HFFc6 (cell line): ENCODE results near the gene INSYN2B. TPM values are rescaled to one million over a fixed set of nuclear protein-coding genes. Genes with fewer than 3 reads are reported as not detected.

Experiments
- DNase-seq: peaks from one replicate; pipeline ENCODE4 v3.0.0-alpha.2; 2018
- H3K27ac Mint-ChIP-seq: 2 replicates; pipeline ENCODE4 v1.8.0; 2020; ENCODE audit warnings: mild to moderate bottlenecking, mixed read lengths
- H3K27me3 Mint-ChIP-seq: 2 replicates; pipeline ENCODE4 v1.8.0; 2021; ENCODE audit warnings: mild to moderate bottlenecking, moderate library complexity, mixed read lengths; ENCODE audit not compliant: insufficient read depth
- H3K36me3 Mint-ChIP-seq: 2 replicates; pipeline ENCODE4 v1.8.0; 2021; ENCODE audit warnings: low read depth, mixed read lengths
- H3K4me1 Mint-ChIP-seq: 2 replicates; pipeline ENCODE4 v1.8.0; 2020; ENCODE audit warnings: low read depth, mixed read lengths
- H3K4me3 Mint-ChIP-seq: 2 replicates; pipeline ENCODE4 v1.8.0; 2020; ENCODE audit warnings: mild to moderate bottlenecking, moderate library complexity, mixed read lengths
- H3K9me3 Mint-ChIP-seq: 2 replicates; pipeline ENCODE4 v1.8.0; 2020; ENCODE audit warnings: mild to moderate bottlenecking, mixed read lengths
- long read RNA-seq: library from polyadenylated mRNA; unstranded; transcript quantifications from one replicate; pipeline ENCODE4 v2.0.0, GENCODE V29; 2019
- total RNA-seq, 6 experiments: library from RNA; stranded (reverse); fragmentation: NEBNext Ultra II Directional; extraction: Animal tissue kit (Norgen Biotek cat#: 25700); gene quantifications; 2 replicates in 1 of 6; 3 replicates in 5 of 6; pipeline ENCODE4 v1.2.3, GENCODE V29; 2021
- TF ChIP-seq, protein P1 (sequence below): fragments of 200-600 bp; sonication (generic); IDR thresholded peaks from 2 replicates; pipeline ENCODE4 v1.5.0; 2021; ENCODE audit warnings: antibody characterized with exemption, mild to moderate bottlenecking

The INSYN2B gene
- total RNA-seq = 10 to 100 TPM; 13.7 to 17.4 (median 16.0) TPM
- long read RNA-seq, partial matches to known transcripts = 2 of 3 reads
- long read RNA-seq, other reads (novel, unspliced or antisense) = 1 of 3 reads

- Mint-ChIP-seq H3K4me1 (peaks cover 69% of the 10 kb centered on the region), H3K27ac (peak within 1 kb of the TSS; percentile 96), H3K9me3 (no peaks in the 10 kb centered on the region), H3K4me3 (peak within 1 kb of the TSS; percentile 95), H3K36me3 (peaks cover 22% of the 10 kb centered on the region), H3K27me3 (no peaks in the 10 kb centered on the region)
- peak; percentile 87 for DNase-seq
- TF ChIP-seq, protein P1, sequence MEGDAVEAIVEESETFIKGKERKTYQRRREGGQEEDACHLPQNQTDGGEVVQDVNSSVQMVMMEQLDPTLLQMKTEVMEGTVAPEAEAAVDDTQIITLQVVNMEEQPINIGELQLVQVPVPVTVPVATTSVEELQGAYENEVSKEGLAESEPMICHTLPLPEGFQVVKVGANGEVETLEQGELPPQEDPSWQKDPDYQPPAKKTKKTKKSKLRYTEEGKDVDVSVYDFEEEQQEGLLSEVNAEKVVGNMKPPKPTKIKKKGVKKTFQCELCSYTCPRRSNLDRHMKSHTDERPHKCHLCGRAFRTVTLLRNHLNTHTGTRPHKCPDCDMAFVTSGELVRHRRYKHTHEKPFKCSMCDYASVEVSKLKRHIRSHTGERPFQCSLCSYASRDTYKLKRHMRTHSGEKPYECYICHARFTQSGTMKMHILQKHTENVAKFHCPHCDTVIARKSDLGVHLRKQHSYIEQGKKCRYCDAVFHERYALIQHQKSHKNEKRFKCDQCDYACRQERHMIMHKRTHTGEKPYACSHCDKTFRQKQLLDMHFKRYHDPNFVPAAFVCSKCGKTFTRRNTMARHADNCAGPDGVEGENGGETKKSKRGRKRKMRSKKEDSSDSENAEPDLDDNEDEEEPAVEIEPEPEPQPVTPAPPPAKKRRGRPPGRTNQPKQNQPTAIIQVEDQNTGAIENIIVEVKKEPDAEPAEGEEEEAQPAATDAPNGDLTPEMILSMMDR = peak; percentile 89
These were observed at the start of gene INSYN2B for GRCh38 chr5:169980418-169981053. INSYN2B (minus strand) TSS chr5:169980495; CDS start chr5:169883898, 96,597 bp downstream.

GRCh38 chr5:170028124-170028523, 47.8 kb upstream of the INSYN2B start:
- H3K36me3 Mint-ChIP-seq = no peaks in the 10 kb centered on the region
- no peaks in the 10 kb centered on the region for H3K9me3 Mint-ChIP-seq
- DNase-seq = no peak
- H3K27me3 Mint-ChIP-seq = peaks cover 4% of the 10 kb centered on the region
- H3K4me1 Mint-ChIP-seq = no peaks in the 10 kb centered on the region; the same call in 1 of the 2 replicates
- H3K4me3 Mint-ChIP-seq = no peak overlapping the region; the same call in 1 of the 2 replicates
- TF ChIP-seq, protein P1 = no peak
- H3K27ac Mint-ChIP-seq = no peak overlapping the region

DNA sequence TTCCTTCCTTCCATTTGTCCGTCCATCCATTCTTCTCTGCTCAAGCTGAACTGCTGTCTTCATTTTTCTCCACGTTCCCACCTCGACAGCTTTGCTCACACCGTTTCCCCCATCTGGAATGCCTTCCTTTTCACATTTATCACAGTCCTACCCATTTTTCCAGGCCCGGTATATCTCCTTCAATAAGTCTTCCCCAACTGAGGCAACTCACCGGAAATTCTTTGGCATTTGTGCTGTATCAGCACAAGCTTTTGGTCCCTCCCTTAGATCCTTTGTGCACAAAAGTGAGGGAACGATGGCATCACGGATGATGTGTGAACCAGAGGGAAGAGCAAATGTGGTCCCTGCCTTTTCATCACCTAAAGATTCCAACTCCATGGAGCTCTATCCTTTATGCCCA, 45.6 kb upstream of the INSYN2B start:
- H3K9me3 Mint-ChIP-seq = no peaks in the 10 kb centered on the region
- H3K4me1 Mint-ChIP-seq = no peaks in the 10 kb centered on the region; the same call in 1 of the 2 replicates
- TF ChIP-seq, protein P1 = no peak
- no peak for DNase-seq
- H3K36me3 Mint-ChIP-seq = no peaks in the 10 kb centered on the region
- no peak overlapping the region for H3K27ac Mint-ChIP-seq
- H3K27me3 Mint-ChIP-seq = peaks cover 6% of the 10 kb centered on the region
- H3K4me3 Mint-ChIP-seq = no peak overlapping the region

GRCh38 chr5:170021506-170021905, 41.2 kb upstream of the INSYN2B start:
- Mint-ChIP-seq H3K4me3 (no peak overlapping the region), H3K27me3 (peaks cover 13% of the 10 kb centered on the region), H3K27ac (no peak overlapping the region)

GRCh38 chr5:170020423-170020822, 40.1 kb upstream of the INSYN2B start:
- Mint-ChIP-seq H3K4me1 (no peaks in the 10 kb centered on the region), H3K4me3 (no peak overlapping the region), H3K36me3 (no peaks in the 10 kb centered on the region), H3K27ac (no peak overlapping the region), H3K27me3 (peaks cover 13% of the 10 kb centered on the region), H3K9me3 (no peaks in the 10 kb centered on the region)
- TF ChIP-seq, protein P1 = no peak
- DNase-seq = no peak

More at GRCh38 chr5:170021506-170021905, 41.2 kb upstream of the INSYN2B start:
- H3K36me3 Mint-ChIP-seq = no peaks in the 10 kb centered on the region
- TF ChIP-seq, protein P1 = no peak
- DNase-seq = no peak
- H3K4me1 Mint-ChIP-seq = no peaks in the 10 kb centered on the region
- no peaks in the 10 kb centered on the region for H3K9me3 Mint-ChIP-seq
